ENCODE measurements around the gene UROD.

- TF ChIP-seq SIN3A (IDR thresholded peaks at IDR 0.05; ENCODE audit: borderline replicate concordance, insufficient read depth, low read length) (no peak), TAF1 (IDR thresholded peaks at IDR 0.05; ENCODE audit: borderline replicate concordance, insufficient read depth, low read length) (no peak)
Measured at GRCh38 chr1:45007311-45007710, 4.7 kb upstream of the UROD start.
